HG02759 (cell line): Measurements from ENCODE around the gene FEM1C.

Experiments
- ATAC-seq: cut with Tn5 transposase; IDR thresholded peaks from one replicate; pipeline ENCODE4 v1.9.1; 2021; ENCODE audit warnings: mild to moderate bottlenecking, moderate library complexity; ENCODE audit not compliant: unreplicated experiment

FEM1C gene

GRCh38 chr5:115558388-115558956, 13.9 kb upstream of the FEM1C start:
- no peak for ATAC-seq

- ATAC-seq: no peak
Observed at GRCh38 chr5:115557667-115558387, 13.3 kb upstream of the FEM1C start.

GRCh38 chr5:115556276-115556675, 11.7 kb upstream of the FEM1C start:
- no peak for ATAC-seq

GRCh38 chr5:115555084-115555633, 10.6 kb upstream of the FEM1C start:
- no peak for ATAC-seq

- ATAC-seq: no peak
Observed at GRCh38 chr5:115553082-115553481, 8.5 kb upstream of the FEM1C start.

GRCh38 chr5:115551415-115551814, 6.8 kb upstream of the FEM1C start:
- ATAC-seq: no peak

GRCh38 chr5:115549154-115549553, 4.6 kb upstream of the FEM1C start:
- peak; percentile 20 for ATAC-seq

- no peak for ATAC-seq
Observed at GRCh38 chr5:115548683-115549082, 4.1 kb upstream of the FEM1C start.

GRCh38 chr5:115545351-115545882, 842 bp upstream of the FEM1C start:
- no peak for ATAC-seq

GRCh38 chr5:115544043-115544435, 536 bp downstream of the FEM1C start:
- peak; percentile 10 for ATAC-seq

GRCh38 chr5:115543365-115544042, 1.1 kb downstream of the FEM1C start:
- ATAC-seq: peak; percentile 23

GRCh38 chr5:115542651-115543364, 1.8 kb downstream of the FEM1C start:
- ATAC-seq: no peak

- no peak for ATAC-seq
Observed at GRCh38 chr5:115542086-115542485, 2.5 kb downstream of the FEM1C start.

- ATAC-seq: no peak
Observed at GRCh38 chr5:115541611-115542010, 3.0 kb downstream of the FEM1C start.

GRCh38 chr5:115535479-115536035, 9.0 kb downstream of the FEM1C start:
- ATAC-seq: no peak

- ATAC-seq: no peak
Observed at GRCh38 chr5:115532517-115532916, 12.1 kb downstream of the FEM1C start.

- no peak for ATAC-seq
Observed at GRCh38 chr5:115531787-115532367, 12.7 kb downstream of the FEM1C start.

- no peak for ATAC-seq
Observed at GRCh38 chr5:115531380-115531779, 13.2 kb downstream of the FEM1C start.

- no peak for ATAC-seq
Observed at GRCh38 chr5:115530426-115530825, 14.1 kb downstream of the FEM1C start.

- no peak for ATAC-seq
Observed at GRCh38 chr5:115526604-115527003, 18.0 kb downstream of the FEM1C start.
